ENCODE data around the gene ATP9B.
"Not testable (repeated sequence)": the region's sequence is repeated elsewhere in the genome, so short reads cannot be mapped to it uniquely, and the experiment has no call there.

Gene ATP9B

DNA sequence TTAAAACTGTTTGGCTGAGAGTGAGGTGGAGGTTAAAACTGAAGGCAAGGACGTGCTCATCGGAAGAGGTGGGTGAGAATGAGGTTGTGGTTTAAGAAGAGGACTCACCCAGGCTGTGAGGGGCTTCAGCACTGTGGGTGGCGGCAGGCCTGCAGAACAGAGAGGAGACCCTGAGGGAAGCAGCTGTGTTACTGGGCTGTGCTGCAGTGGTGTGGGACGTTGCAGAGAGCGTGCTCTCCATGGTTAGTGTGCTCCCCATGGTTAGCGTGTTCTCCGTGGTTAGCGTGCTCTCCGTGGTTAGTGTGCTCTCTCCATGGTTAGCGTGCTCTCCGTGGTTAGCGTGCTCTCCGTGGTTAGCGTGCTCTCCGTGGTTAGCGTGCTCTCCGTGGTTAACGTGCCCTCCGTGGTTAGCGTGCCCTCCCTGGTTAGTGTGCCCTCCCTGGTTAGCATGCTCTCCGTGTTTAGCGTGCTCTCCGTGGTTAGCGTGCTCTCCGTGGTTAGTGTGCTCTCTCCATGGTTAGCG is 258.1 kb downstream of the ATP9B start:
- no peak for DNase-seq (ENCODE audit: insufficient read length, low spot score)
- FAIRE-seq, result no peak
- TF ChIP-seq POLR2A (IDR thresholded peaks at IDR 0.05; ENCODE audit: low read depth, low read length), result no peak

DNA sequence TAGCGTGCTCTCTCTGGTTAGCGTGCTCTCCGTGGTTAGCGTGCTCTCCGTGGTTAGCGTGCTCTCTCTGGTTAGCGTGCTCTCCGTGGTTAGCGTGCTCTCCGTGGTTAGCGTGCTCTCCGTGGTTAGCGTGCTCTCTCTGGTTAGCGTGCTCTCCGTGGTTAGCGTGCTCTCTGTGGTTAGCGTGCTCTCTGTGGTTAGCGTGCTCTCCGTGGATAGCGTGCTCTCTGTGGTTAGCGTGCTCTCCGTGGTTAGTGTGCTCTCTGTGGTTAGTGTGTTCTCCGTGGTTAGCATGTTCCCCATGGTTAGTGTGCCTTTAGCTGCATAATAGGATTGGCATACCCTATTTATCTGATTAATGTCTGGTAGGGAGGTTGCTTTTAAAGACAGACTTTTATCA is 258.7 kb downstream of the ATP9B start:
- FAIRE-seq; DNase-seq (ENCODE audit: insufficient read length, low spot score): not testable (repeated sequence)

DNA sequence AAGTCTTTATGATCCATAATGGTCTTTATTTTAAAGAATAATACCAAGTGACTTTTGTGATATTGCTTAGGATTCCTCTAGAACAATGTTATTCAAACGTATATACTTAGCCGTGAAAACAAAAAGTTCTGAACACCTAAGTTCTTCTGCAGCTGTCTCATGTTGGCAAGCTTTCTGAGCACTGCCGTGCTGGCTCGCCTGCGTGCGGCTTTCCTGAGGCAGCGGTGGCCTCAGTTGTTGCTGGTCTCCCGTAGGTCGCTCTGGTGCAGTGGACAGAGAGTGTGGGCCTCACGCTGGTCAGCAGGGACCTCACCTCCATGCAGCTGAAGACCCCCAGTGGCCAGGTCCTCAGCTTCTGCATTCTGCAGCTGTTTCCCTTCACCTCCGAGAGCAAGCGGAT is 259.7 kb downstream of the ATP9B start:
- DNase-seq (ENCODE audit: insufficient read length, low spot score) (no peak), FAIRE-seq (no peak)
- TF ChIP-seq POLR2A (IDR thresholded peaks at IDR 0.05; ENCODE audit: low read depth, low read length), result no peak

GRCh38 chr18:79329786-79330185 is 260.6 kb downstream of the ATP9B start:
- no peak for DNase-seq (ENCODE audit: insufficient read length, low spot score)
- no peak for TF ChIP-seq POLR2A (IDR thresholded peaks at IDR 0.05; ENCODE audit: low read depth, low read length)
- FAIRE-seq, result no peak

GRCh38 chr18:79332646-79333045 is 263.5 kb downstream of the ATP9B start:
- FAIRE-seq, result no peak
- no peak for TF ChIP-seq POLR2A (IDR thresholded peaks at IDR 0.05; ENCODE audit: low read depth, low read length)
- no peak for DNase-seq (ENCODE audit: insufficient read length, low spot score)

DNA sequence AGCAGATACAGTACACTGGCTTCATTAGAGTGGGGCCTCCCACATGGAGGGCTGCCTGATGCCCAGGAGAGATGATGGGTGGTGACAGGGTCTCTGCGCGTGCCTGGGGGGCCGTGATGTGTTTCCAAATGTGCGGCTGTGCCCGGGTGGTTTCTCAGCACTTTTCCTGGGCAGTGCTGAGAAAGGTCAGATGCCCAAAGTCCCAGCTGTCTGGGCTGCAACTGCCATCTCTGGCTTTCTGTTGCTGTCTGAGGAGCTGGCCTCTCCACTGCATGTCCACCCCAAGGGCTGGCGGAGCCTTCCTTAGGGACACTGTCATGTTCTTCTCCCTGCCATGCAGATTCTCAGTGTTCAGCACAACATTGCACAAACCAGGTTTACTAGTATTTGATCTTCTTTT is 263.9 kb downstream of the ATP9B start:
- TF ChIP-seq POLR2A (IDR thresholded peaks at IDR 0.05; ENCODE audit: low read depth, low read length), result no peak
- FAIRE-seq, result no peak
- DNase-seq (ENCODE audit: insufficient read length, low spot score), result no peak

- FAIRE-seq (no peak), DNase-seq (ENCODE audit: insufficient read length, low spot score) (no peak)
- no peak for TF ChIP-seq POLR2A (IDR thresholded peaks at IDR 0.05; ENCODE audit: low read depth, low read length)
Observed at GRCh38 chr18:79334496-79335233, 265.5 kb downstream of the ATP9B start.

- FAIRE-seq, result no peak
- no peak for TF ChIP-seq POLR2A (IDR thresholded peaks at IDR 0.05; ENCODE audit: low read depth, low read length)
- DNase-seq (ENCODE audit: insufficient read length, low spot score), result no peak
Observed at GRCh38 chr18:79335833-79336360, 266.7 kb downstream of the ATP9B start.

DNA sequence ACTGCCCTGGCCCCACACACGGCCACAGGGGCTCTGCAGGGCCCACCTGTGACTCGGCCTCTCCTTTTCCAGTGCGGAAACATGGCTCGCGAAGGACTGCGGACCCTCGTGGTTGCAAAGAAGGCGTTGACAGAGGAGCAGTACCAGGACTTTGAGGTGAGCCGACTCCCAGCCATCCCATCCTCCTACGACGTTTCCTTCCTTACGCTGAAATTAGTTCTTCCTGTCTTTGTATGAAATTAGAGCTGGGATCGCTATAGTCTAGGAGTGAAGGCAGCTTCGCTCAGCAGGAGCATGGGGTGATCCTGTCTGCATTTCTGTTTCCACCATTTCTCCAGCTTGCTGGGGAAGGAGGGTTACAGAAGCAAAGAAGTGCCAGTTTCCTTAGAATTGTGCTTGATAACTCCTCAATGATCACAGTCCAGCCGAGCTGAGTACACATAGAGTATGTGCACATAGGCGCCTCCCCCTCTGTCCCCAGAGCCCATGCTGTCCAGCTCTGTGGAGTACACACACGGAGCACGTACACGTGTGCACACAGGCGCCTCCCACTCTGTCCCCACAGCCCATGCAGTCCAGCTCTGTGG is 267.5 kb downstream of the ATP9B start:
- no peak for TF ChIP-seq POLR2A (IDR thresholded peaks at IDR 0.05; ENCODE audit: low read depth, low read length)
- DNase-seq (ENCODE audit: insufficient read length, low spot score) (no peak), FAIRE-seq (no peak)

- FAIRE-seq (no peak), DNase-seq (ENCODE audit: insufficient read length, low spot score) (no peak)
- no peak for TF ChIP-seq POLR2A (IDR thresholded peaks at IDR 0.05; ENCODE audit: low read depth, low read length)
Observed at GRCh38 chr18:79337184-79337583, 268.0 kb downstream of the ATP9B start.

DNA sequence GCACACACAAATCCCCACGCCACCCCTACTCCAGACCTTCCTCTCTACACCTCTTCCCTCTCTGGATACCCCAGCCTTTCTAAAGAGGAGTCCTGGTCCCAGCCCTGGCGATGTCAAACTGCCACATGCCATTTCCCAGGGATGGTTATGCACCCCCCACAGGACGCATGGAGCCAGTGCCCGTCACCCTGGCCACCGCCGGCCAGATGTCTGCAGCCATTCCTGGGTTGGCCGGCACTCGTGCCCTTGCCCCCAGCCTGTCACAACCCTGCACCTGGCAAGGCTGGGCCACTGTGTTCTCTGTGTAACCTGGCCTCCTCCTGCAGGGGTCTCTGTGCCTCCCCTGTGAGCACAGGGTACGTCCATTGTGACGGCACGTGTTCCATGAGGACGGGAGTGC is 268.4 kb downstream of the ATP9B start:
- TF ChIP-seq POLR2A (IDR thresholded peaks at IDR 0.05; ENCODE audit: low read depth, low read length), result no peak
- FAIRE-seq, result no peak
- DNase-seq (ENCODE audit: insufficient read length, low spot score), result no peak

GRCh38 chr18:79339094-79339908 is 270.1 kb downstream of the ATP9B start:
- FAIRE-seq (no peak), DNase-seq (ENCODE audit: insufficient read length, low spot score) (no peak)
- no peak for TF ChIP-seq POLR2A (IDR thresholded peaks at IDR 0.05; ENCODE audit: low read depth, low read length)

DNA sequence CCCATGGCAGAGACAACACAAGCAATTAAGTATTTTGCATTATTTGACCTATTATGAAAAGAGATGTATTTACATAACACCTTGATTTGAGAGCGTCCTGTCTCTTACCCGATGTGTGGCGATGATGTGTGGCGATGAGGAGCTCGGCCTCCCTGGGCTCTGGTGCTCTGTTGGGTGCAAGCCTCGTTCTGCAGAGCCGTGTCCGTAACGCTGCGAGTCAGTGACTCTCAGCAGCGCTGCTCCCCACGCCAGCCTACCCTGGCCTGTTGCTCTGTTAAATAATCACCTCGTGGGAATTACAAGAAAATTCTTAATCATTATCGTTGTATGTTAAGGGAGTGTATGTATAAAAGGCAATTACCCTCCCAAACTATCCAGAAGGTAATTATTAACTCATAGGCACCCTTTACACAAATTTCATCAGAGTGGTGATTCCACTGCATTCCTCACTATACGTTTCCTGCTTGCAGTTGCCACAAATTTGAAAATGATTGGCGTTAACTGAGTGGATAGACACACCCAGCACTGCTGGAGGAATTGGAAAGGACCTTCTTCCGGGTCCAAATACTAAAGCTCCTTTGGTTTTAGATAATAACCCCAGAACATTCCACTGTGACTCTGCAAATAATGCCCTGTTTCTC is 274.5 kb downstream of the ATP9B start:
- no peak for TF ChIP-seq POLR2A (IDR thresholded peaks at IDR 0.05; ENCODE audit: low read depth, low read length)
- FAIRE-seq (no peak), DNase-seq (ENCODE audit: insufficient read length, low spot score) (no peak)

DNA sequence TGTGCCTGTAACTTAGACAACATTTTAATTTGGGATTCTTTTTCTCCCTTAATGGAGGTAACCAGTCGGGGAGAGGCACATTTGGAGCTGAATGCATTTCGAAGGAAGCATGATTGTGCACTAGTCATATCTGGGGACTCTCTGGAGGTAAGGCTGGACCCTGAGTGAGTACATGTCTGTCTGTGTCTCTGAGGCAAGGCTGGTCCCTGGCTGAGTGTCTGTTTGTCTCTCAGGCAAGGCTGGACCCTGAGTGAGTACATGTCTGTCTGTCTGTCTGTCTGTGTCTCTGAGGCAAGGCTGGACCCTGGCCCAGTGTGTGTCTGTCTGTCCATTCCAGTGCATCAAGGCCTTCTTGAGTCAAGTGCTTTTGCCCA is 275.0 kb downstream of the ATP9B start:
- no peak for FAIRE-seq
- no peak for TF ChIP-seq POLR2A (IDR thresholded peaks at IDR 0.05; ENCODE audit: low read depth, low read length)
- no peak for DNase-seq (ENCODE audit: insufficient read length, low spot score)

Data from H54 (cell line).